Mucosa of descending colon (tissue), 3 donors: Measurements from ENCODE around the gene SMAD5. TPM values are rescaled to one million over a fixed set of nuclear protein-coding genes. Genes with fewer than 3 reads are reported as not detected.

Source experiments
- ATAC-seq: fragments of 200-7000 bp; cut with Tn5 transposase; one replicate; pipeline ENCODE4 v1.9.1; 2020; ENCODE audit warnings: mild to moderate bottlenecking, moderate library complexity
- DNase-seq, 3 donors: peaks; one replicate each; pipeline ENCODE4 v3.0.0-alpha.2; 2020
- H3K36me3 ChIP-seq: fragments of 200-600 bp; one replicate; pipeline ENCODE4 v1.8.0; 2021; ENCODE audit warnings: low read depth, mild to moderate bottlenecking
- H3K4me1 ChIP-seq: fragments of 200-600 bp; one replicate; pipeline ENCODE4 v1.8.0; 2021; ENCODE audit warnings: low read depth, mild to moderate bottlenecking
- H3K4me3 ChIP-seq: fragments of 200-600 bp; one replicate; pipeline ENCODE4 v1.8.0; 2021; ENCODE audit warnings: mild to moderate bottlenecking
- H3K9me3 ChIP-seq: fragments of 200-600 bp; one replicate; pipeline ENCODE4 v1.8.0; 2021; ENCODE audit warnings: mild to moderate bottlenecking
- intact Hi-C, 2 donors: fragments of 100-400 bp; cut with DNase I in 1 of 2; cut with micrococcal nuclease in 1 of 2; formaldehyde crosslinking; loops; one replicate each; pipeline versions ENCODE4 v1.11.0 to v1.11.1; 2022; cut with DNase I, micrococcal nuclease
- total RNA-seq, 3 donors: library from RNA; stranded (reverse); fragmentation: NEBNext Ultra II Directional in 2 of 3; extraction: Animal tissue kit (Norgen Biotek cat#: 25700) in 2 of 3; gene quantifications; one replicate each; pipeline versions ENCODE4 v1.2.1 to v1.2.4, GENCODE V29; 2021 to 2023
- TF ChIP-seq, protein P1 (sequence below): fragments of 200-600 bp; IDR thresholded peaks from one replicate; pipeline ENCODE4 v1.8.0; 2022; ENCODE audit warnings: antibody characterized with exemption, mild to moderate bottlenecking
- donor health status: DM: no; HTN: no; CAD: no; lungs with moderate emphysema.
- donor health status: DM: no; HTN: no; CAD: no.
- donor health status: DM: no; HTN: yes; CAD: no.

SMAD5 gene
- total RNA-seq, 3 donors from 2014 or later, result 39.7 to 79.8 (median 42.0) TPM

DNA sequence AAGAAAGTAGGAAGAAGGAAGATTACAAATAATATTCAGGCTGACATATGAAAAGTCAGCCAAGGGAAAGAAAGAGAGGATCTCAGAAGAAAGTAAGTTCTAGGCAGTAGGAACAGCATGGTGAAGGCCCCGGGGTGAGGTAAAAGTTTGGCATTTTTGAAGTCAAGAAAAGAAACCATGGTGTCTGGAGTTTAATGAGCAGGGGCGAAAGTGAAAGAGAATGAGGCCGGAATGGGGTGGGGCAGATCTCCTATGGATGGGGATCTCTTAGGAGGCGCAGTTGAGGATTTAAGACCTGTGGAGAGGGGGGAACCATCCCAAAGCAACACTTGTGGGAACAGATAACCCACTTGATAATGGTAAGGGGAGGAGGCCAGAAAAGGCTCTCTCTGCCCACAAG is 42.3 kb upstream of the SMAD5 start:
- H3K4me3 ChIP-seq, result no peak overlapping the region
- TF ChIP-seq, protein P1, sequence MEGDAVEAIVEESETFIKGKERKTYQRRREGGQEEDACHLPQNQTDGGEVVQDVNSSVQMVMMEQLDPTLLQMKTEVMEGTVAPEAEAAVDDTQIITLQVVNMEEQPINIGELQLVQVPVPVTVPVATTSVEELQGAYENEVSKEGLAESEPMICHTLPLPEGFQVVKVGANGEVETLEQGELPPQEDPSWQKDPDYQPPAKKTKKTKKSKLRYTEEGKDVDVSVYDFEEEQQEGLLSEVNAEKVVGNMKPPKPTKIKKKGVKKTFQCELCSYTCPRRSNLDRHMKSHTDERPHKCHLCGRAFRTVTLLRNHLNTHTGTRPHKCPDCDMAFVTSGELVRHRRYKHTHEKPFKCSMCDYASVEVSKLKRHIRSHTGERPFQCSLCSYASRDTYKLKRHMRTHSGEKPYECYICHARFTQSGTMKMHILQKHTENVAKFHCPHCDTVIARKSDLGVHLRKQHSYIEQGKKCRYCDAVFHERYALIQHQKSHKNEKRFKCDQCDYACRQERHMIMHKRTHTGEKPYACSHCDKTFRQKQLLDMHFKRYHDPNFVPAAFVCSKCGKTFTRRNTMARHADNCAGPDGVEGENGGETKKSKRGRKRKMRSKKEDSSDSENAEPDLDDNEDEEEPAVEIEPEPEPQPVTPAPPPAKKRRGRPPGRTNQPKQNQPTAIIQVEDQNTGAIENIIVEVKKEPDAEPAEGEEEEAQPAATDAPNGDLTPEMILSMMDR, result no peak
- ATAC-seq (peak; percentile 29), DNase-seq (peak in 1 of 3 donors; percentile 58)
- no peaks in the 10 kb centered on the region for H3K9me3 ChIP-seq
- H3K4me1 ChIP-seq, result peaks cover 36% of the 10 kb centered on the region
- intact Hi-C loops, result no loop called here
- no peaks in the 10 kb centered on the region for H3K36me3 ChIP-seq

- no peaks in the 10 kb centered on the region for H3K9me3 ChIP-seq
- intact Hi-C loops, result no loop called here
- H3K4me1 ChIP-seq, result peaks cover 24% of the 10 kb centered on the region
- DNase-seq, result peak; percentile 58 to 79 (median 64)
- no peak overlapping the region for H3K4me3 ChIP-seq
- TF ChIP-seq, protein P1, result no peak
- peak; percentile 91 for ATAC-seq
- no peaks in the 10 kb centered on the region for H3K36me3 ChIP-seq
Observed at GRCh38 chr5:136094189-136094912, 38.3 kb upstream of the SMAD5 start.

GRCh38 chr5:136094913-136095641 is 37.6 kb upstream of the SMAD5 start:
- ATAC-seq (peak; percentile 73), DNase-seq (peak in 2 of 3 donors; percentile 31 to 38)
- peaks cover 19% of the 10 kb centered on the region for H3K4me1 ChIP-seq
- TF ChIP-seq, protein P1, result no peak
- intact Hi-C loops, result no loop called here
- H3K9me3 ChIP-seq, result no peaks in the 10 kb centered on the region
- H3K4me3 ChIP-seq, result no peak overlapping the region
- H3K36me3 ChIP-seq, result no peaks in the 10 kb centered on the region

- no peak for DNase-seq
- no peak for ATAC-seq
- no peak overlapping the region for H3K4me3 ChIP-seq
- H3K36me3 ChIP-seq, result no peaks in the 10 kb centered on the region
- peaks cover 12% of the 10 kb centered on the region for H3K4me1 ChIP-seq
- intact Hi-C loops, result no loop called here
- TF ChIP-seq, protein P1, result no peak
- no peaks in the 10 kb centered on the region for H3K9me3 ChIP-seq
Observed at GRCh38 chr5:136098176-136098575, 34.5 kb upstream of the SMAD5 start.

GRCh38 chr5:136099870-136100269 is 32.8 kb upstream of the SMAD5 start:
- TF ChIP-seq, protein P1, result no peak
- Histone ChIP-seq H3K9me3 (no peaks in the 10 kb centered on the region), H3K4me1 (peaks cover 2% of the 10 kb centered on the region), H3K36me3 (no peaks in the 10 kb centered on the region), H3K4me3 (no peak overlapping the region)
- no peak for ATAC-seq
- intact Hi-C loops, result no loop called here
- DNase-seq, result no peak
